Endodermal cell (in vitro differentiated cells): ENCODE data around the gene KCNQ5. TPM values are rescaled to one million over a fixed set of nuclear protein-coding genes. Genes with fewer than 3 reads are reported as not detected.

Experiments used
- DNase-seq: peaks from one replicate; pipeline ENCODE4 v3.0.0-alpha.2; 2017
- H3K27ac ChIP-seq: 2 replicates; pipeline ENCODE4 v1.5.1; 2013; ENCODE audit warnings: mild to moderate bottlenecking, low read depth, low read length, moderate library complexity
- H3K27me3 ChIP-seq: 2 replicates; pipeline ENCODE4 v1.6.1; 2013; ENCODE audit warnings: mild to moderate bottlenecking, low read length, moderate library complexity; ENCODE audit not compliant: insufficient read depth, control insufficient read depth, poor library complexity, severe bottlenecking
- H3K36me3 ChIP-seq: 2 replicates; pipeline ENCODE4 v1.7.0; 2013; ENCODE audit warnings: mild to moderate bottlenecking, low read length, moderate library complexity; ENCODE audit not compliant: control insufficient read depth, insufficient read depth
- H3K4me1 ChIP-seq: one replicate; pipeline ENCODE4 v1.7.0; 2013; ENCODE audit warnings: low read length; ENCODE audit not compliant: control insufficient read depth, insufficient read depth
- H3K4me3 ChIP-seq: 2 replicates; pipeline ENCODE4 v1.5.1; 2013; ENCODE audit warnings: mild to moderate bottlenecking, low read length, moderate library complexity
- H3K9ac ChIP-seq: 2 replicates; pipeline ENCODE4 v1.6.1; 2013; ENCODE audit warnings: mild to moderate bottlenecking, low read length, moderate library complexity; ENCODE audit not compliant: poor library complexity, severe bottlenecking; ENCODE audit errors: extremely low read depth
- H3K9me3 ChIP-seq: 2 replicates; pipeline ENCODE4 v1.6.1; 2013; ENCODE audit warnings: mild to moderate bottlenecking, low read length, moderate library complexity; ENCODE audit not compliant: control insufficient read depth
- H3K27ac Mint-ChIP-seq: 2 replicates; pipeline ENCODE4 v1.8.0; 2020; ENCODE audit warnings: mixed read lengths
- H3K27me3 Mint-ChIP-seq: 2 replicates; pipeline ENCODE4 v1.8.0; 2021; ENCODE audit warnings: mild to moderate bottlenecking, mixed read lengths; ENCODE audit not compliant: insufficient read depth
- H3K36me3 Mint-ChIP-seq: 2 replicates; pipeline ENCODE4 v1.8.0; 2020; ENCODE audit warnings: low read depth, mixed read lengths
- H3K4me1 Mint-ChIP-seq: 2 replicates; pipeline ENCODE4 v1.8.0; 2020; ENCODE audit warnings: mixed read lengths
- H3K4me3 Mint-ChIP-seq: 2 replicates; pipeline ENCODE4 v1.8.0; 2020; ENCODE audit warnings: mild to moderate bottlenecking, moderate library complexity, mixed read lengths
- H3K9me3 Mint-ChIP-seq: 2 replicates; pipeline ENCODE4 v1.8.0; 2020; ENCODE audit warnings: mild to moderate bottlenecking, mixed read lengths
- WGBS, 2 experiments: methylation state at CpG; one replicate each; pipeline versions ENCODE4 v1.1.5 to v1.1.7; 2013; ENCODE audit warnings: missing lambda C conversion rate in 2 of 2, mixed read lengths in 1 of 2; ENCODE audit not compliant: insufficient coverage in 1 of 2, insufficient read length in 1 of 2; 5-methylcytosine and 5-hydroxymethylcytosine counted together
- total RNA-seq, 2 donors: library from RNA; stranded (reverse); fragmentation: NEBNext Ultra II Directional in 1 of 2; extraction: Animal tissue kit (Norgen Biotek cat#: 25700) in 1 of 2; gene quantifications; 2 replicates in 1 of 2; 3 replicates in 1 of 2; pipeline ENCODE4 v1.2.1, GENCODE V29; 2021
- TF ChIP-seq, protein P1 (sequence below): fragments of 200-600 bp; sonication (generic); conservative IDR thresholded peaks from 2 replicates; pipeline ENCODE4 v1.5.0; 2021; ENCODE audit warnings: antibody characterized with exemption, mild to moderate bottlenecking

Gene KCNQ5
- total RNA-seq, 2 donors from 2014 or later = 2.4 to 8.3 TPM

DNA sequence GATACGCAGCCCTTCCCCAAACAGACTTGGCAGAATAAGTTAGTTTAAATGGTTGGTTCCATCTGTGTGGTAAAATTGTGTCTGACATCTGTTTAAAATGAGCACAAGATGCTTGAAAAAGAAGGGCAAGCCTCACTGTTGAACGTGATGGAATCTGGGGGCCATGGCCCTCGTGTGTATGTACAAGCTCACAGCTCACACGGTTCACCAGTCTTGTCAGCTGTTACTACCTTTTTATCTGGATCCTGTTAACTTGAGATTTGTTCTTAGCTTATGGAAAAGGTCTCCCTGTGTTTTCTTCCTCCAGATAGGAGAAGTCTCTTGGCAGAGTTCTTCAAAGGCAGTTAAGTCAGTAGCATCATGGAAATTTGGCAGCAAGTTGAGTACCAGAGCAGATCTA lies 332.9 kb downstream of the KCNQ5 start:
- TF ChIP-seq, protein P1, sequence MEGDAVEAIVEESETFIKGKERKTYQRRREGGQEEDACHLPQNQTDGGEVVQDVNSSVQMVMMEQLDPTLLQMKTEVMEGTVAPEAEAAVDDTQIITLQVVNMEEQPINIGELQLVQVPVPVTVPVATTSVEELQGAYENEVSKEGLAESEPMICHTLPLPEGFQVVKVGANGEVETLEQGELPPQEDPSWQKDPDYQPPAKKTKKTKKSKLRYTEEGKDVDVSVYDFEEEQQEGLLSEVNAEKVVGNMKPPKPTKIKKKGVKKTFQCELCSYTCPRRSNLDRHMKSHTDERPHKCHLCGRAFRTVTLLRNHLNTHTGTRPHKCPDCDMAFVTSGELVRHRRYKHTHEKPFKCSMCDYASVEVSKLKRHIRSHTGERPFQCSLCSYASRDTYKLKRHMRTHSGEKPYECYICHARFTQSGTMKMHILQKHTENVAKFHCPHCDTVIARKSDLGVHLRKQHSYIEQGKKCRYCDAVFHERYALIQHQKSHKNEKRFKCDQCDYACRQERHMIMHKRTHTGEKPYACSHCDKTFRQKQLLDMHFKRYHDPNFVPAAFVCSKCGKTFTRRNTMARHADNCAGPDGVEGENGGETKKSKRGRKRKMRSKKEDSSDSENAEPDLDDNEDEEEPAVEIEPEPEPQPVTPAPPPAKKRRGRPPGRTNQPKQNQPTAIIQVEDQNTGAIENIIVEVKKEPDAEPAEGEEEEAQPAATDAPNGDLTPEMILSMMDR = no peak
- WGBS, 2 experiments = 86 to 94% methylated on average over 3 to 4 of the region's 4 CpGs
- Mint-ChIP-seq H3K36me3 (no peaks in the 10 kb centered on the region), H3K27ac (no peak overlapping the region), H3K4me3 (no peak overlapping the region), H3K27me3 (no peaks in the 10 kb centered on the region), H3K4me1 (peaks cover 8% of the 10 kb centered on the region), H3K9me3 (no peaks in the 10 kb centered on the region)
- no peaks in the 10 kb centered on the region for H3K36me3 ChIP-seq
- no peak overlapping the region for H3K9ac ChIP-seq
- no peaks in the 10 kb centered on the region for H3K27me3 ChIP-seq
- no peaks in the 10 kb centered on the region for H3K9me3 ChIP-seq
- no peak overlapping the region for H3K4me3 ChIP-seq
- DNase-seq = no peak
- H3K27ac ChIP-seq = no peak overlapping the region
- peaks cover 2% of the 10 kb centered on the region for H3K4me1 ChIP-seq

DNA sequence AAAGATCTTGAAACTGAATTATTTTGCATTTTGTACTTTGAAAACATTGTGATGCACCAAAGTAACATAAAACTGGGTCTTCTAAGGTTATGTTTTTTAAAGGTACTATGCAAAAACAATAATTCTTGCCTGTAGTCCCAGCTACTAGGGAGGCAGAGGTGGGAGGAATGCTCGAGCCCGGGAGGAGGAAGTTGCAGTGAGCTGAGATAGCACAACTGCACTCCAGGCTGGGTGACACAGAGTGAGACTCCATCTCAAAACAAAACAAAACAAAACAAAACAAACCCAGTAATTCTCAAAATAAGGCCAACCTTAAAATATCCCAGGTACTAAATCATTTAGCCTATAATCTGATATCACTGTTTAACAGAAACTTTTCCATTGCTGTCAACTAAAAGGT lies 333.8 kb downstream of the KCNQ5 start:
- no peaks in the 10 kb centered on the region for H3K9me3 Mint-ChIP-seq
- H3K9ac ChIP-seq = no peak overlapping the region
- WGBS, 2 experiments = 84% methylated on average over 2 of the region's 2 CpGs; no CpG with 5 or more reads in 1 of the 2 experiments
- no peaks in the 10 kb centered on the region for H3K27me3 Mint-ChIP-seq
- DNase-seq = no peak
- H3K27me3 ChIP-seq = no peaks in the 10 kb centered on the region
- peaks cover 4% of the 10 kb centered on the region for H3K4me1 Mint-ChIP-seq
- H3K36me3 ChIP-seq = no peaks in the 10 kb centered on the region
- peak overlapping the region; percentile 50 for H3K27ac Mint-ChIP-seq
- H3K4me3 ChIP-seq = no peak overlapping the region
- no peaks in the 10 kb centered on the region for H3K4me1 ChIP-seq
- H3K9me3 ChIP-seq = no peaks in the 10 kb centered on the region
- H3K36me3 Mint-ChIP-seq = no peaks in the 10 kb centered on the region
- H3K27ac ChIP-seq = no peak overlapping the region
- TF ChIP-seq, protein P1 = no peak
- no peak overlapping the region for H3K4me3 Mint-ChIP-seq

DNA sequence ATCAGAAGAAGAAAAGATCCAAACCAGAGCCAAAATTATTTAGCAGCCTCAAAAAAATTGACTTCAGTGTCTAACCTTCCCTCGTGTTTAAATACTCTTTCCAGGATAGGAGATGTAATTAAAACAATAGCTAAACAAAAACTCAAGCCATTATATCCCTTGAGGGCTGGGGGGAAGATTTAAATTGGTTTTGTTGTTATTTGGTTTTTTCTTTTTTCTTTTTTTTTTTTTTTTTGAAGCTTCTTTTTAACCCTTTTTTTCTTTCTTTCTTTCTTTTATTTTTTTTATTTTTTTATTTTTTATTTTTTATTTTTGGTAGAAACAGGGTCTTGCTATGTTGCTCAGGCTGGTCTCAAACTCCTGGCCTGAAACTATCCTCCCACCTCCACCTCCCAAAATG lies 334.4 kb downstream of the KCNQ5 start:
- H3K36me3 ChIP-seq = no peaks in the 10 kb centered on the region
- no peaks in the 10 kb centered on the region for H3K27me3 Mint-ChIP-seq
- TF ChIP-seq, protein P1 = no peak
- no peaks in the 10 kb centered on the region for H3K9me3 Mint-ChIP-seq
- DNase-seq = no peak
- H3K9ac ChIP-seq = no peak overlapping the region
- H3K4me1 Mint-ChIP-seq = peaks cover 4% of the 10 kb centered on the region
- no CpG with 5 or more reads among the region's 1 CpG for WGBS, 2 experiments
- H3K4me3 ChIP-seq = no peak overlapping the region
- H3K4me1 ChIP-seq = no peaks in the 10 kb centered on the region
- H3K27ac Mint-ChIP-seq = no peak overlapping the region
- no peak overlapping the region for H3K4me3 Mint-ChIP-seq
- H3K27me3 ChIP-seq = no peaks in the 10 kb centered on the region
- H3K36me3 Mint-ChIP-seq = no peaks in the 10 kb centered on the region
- H3K9me3 ChIP-seq = no peaks in the 10 kb centered on the region
- no peak overlapping the region for H3K27ac ChIP-seq
